GM19438 (cell line): ENCODE measurements around the gene ZFYVE27.

ENCODE experiments used
- ATAC-seq: cut with Tn5 transposase; IDR thresholded peaks from one replicate; pipeline ENCODE4 v1.9.1; 2021; ENCODE audit warnings: low read depth; ENCODE audit not compliant: unreplicated experiment

Gene ZFYVE27

GRCh38 chr10:97743169-97743943 lies 6.4 kb downstream of the ZFYVE27 start:
- no peak for ATAC-seq

- no peak for ATAC-seq
Observed at GRCh38 chr10:97744405-97745035, 7.6 kb downstream of the ZFYVE27 start.

- ATAC-seq: no peak
Observed at GRCh38 chr10:97747573-97747972, 10.6 kb downstream of the ZFYVE27 start.

- no peak for ATAC-seq
Observed at GRCh38 chr10:97748116-97748515, 11.2 kb downstream of the ZFYVE27 start.

GRCh38 chr10:97752956-97753355 lies 16.0 kb downstream of the ZFYVE27 start:
- ATAC-seq: no peak

- no peak for ATAC-seq
Observed at GRCh38 chr10:97754726-97755125, 17.8 kb downstream of the ZFYVE27 start.

- ATAC-seq: no peak
Observed at GRCh38 chr10:97755718-97756117, 18.8 kb downstream of the ZFYVE27 start.

GRCh38 chr10:97757471-97757870 lies 20.5 kb downstream of the ZFYVE27 start:
- no peak for ATAC-seq

GRCh38 chr10:97759158-97759887 lies 22.4 kb downstream of the ZFYVE27 start:
- no peak for ATAC-seq

GRCh38 chr10:97759946-97760345 lies 23.0 kb downstream of the ZFYVE27 start:
- no peak for ATAC-seq

GRCh38 chr10:97760461-97761257 lies 23.7 kb downstream of the ZFYVE27 start:
- no peak for ATAC-seq

GRCh38 chr10:97761331-97761865 lies 24.5 kb downstream of the ZFYVE27 start:
- ATAC-seq: no peak

GRCh38 chr10:97762056-97762455 lies 25.1 kb downstream of the ZFYVE27 start:
- no peak for ATAC-seq

GRCh38 chr10:97762816-97763215 lies 25.9 kb downstream of the ZFYVE27 start:
- ATAC-seq: no peak

GRCh38 chr10:97763411-97763810 lies 26.5 kb downstream of the ZFYVE27 start:
- no peak for ATAC-seq

GRCh38 chr10:97763947-97764346 lies 27.0 kb downstream of the ZFYVE27 start:
- no peak for ATAC-seq

GRCh38 chr10:97764519-97764931 lies 27.6 kb downstream of the ZFYVE27 start:
- ATAC-seq: peak; percentile 67

- no peak for ATAC-seq
Observed at GRCh38 chr10:97765201-97765600, 28.3 kb downstream of the ZFYVE27 start.

- ATAC-seq: no peak
Observed at GRCh38 chr10:97766106-97766810, 29.3 kb downstream of the ZFYVE27 start.
